ENCODE results near the gene HOGA1.

DNA sequence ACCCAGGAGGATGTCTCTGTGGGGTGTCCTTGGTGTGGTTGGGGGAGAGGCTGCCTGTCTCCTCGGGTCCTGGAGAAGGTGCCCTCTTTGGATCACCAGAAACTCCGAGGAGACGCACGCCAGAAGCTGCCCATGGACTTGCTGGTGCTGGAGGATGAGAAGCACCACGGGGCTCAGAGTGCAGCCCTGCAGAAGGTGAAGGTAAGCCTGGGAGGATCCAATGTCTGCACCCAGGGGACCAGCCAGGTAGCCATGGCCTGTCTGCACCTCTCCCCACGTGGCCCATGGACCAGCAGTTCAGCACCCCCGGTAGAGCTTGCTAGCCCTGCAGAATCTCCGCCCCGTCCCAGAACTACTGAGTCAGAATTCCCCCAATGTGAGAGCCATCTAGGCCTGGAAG, 6.5 kb upstream of the HOGA1 start:
- TF ChIP-seq POLR2A (IDR thresholded peaks at IDR 0.05) = no peak
- TF ChIP-seq, protein P1, sequence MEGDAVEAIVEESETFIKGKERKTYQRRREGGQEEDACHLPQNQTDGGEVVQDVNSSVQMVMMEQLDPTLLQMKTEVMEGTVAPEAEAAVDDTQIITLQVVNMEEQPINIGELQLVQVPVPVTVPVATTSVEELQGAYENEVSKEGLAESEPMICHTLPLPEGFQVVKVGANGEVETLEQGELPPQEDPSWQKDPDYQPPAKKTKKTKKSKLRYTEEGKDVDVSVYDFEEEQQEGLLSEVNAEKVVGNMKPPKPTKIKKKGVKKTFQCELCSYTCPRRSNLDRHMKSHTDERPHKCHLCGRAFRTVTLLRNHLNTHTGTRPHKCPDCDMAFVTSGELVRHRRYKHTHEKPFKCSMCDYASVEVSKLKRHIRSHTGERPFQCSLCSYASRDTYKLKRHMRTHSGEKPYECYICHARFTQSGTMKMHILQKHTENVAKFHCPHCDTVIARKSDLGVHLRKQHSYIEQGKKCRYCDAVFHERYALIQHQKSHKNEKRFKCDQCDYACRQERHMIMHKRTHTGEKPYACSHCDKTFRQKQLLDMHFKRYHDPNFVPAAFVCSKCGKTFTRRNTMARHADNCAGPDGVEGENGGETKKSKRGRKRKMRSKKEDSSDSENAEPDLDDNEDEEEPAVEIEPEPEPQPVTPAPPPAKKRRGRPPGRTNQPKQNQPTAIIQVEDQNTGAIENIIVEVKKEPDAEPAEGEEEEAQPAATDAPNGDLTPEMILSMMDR (IDR thresholded peaks at IDR 0.05) = no peak
- no peak for TF ChIP-seq POLR2AphosphoS5 (IDR thresholded peaks at IDR 0.05)

Data from breast epithelium (tissue), 3 donors.